Measurements from ENCODE around the gene C2orf49.

C2orf49 gene

DNA sequence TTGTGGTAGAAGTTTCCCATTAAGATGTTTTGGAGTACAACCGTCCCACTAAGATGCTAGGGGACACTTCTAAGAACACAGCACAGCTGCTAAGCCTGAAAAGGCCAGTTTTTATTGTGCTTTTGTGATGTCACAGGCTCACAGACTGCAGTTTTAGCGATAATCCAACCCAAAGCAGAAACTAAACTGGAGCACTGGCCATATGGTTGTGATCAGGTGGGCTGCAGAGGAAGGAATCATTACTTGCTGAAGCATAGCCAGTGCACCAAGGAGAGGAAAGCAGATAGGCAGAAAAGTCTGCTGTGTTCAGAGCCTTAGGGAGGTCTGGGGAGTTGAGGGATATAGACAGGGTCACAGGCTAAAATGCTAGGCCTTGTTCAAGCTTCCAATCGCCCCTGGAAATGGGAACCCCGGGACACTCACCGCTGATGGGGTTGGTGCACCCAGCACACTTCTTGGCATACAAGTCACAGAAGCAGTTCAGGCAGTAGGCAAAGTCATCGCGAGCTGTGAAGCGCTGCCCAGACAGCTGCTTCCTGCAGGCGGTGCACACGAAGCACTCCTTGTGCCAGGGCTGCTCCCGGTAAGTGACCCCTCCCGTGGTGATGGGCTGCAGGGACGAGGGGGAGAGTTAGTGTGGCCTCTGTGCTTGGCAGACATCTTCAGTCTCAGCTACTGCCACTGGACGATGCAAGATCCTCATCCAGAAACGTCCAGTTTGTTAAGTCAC, 25.7 kb downstream of the C2orf49 start:
- peaks cover 83% of the 10 kb centered on the region for H3K36me3 ChIP-seq (ENCODE audit: control insufficient read depth, insufficient read depth, low read length)
- H3K27ac ChIP-seq (ENCODE audit: low read depth, low read length): no peak overlapping the region
- no peaks in the 10 kb centered on the region for H3K4me1 ChIP-seq (ENCODE audit: control insufficient read depth, insufficient read depth, low read length)
- no peaks in the 10 kb centered on the region for H3K27me3 ChIP-seq (ENCODE audit: control insufficient read depth, insufficient read depth, low read length)
- no peak overlapping the region for H3K4me3 ChIP-seq (ENCODE audit: low read depth, low read length)
- no peak overlapping the region for H3K9ac ChIP-seq (ENCODE audit: low read depth, low read length)
- no peaks in the 10 kb centered on the region for H3K9me3 ChIP-seq (ENCODE audit: control insufficient read depth, insufficient read depth, low read length)

DNA sequence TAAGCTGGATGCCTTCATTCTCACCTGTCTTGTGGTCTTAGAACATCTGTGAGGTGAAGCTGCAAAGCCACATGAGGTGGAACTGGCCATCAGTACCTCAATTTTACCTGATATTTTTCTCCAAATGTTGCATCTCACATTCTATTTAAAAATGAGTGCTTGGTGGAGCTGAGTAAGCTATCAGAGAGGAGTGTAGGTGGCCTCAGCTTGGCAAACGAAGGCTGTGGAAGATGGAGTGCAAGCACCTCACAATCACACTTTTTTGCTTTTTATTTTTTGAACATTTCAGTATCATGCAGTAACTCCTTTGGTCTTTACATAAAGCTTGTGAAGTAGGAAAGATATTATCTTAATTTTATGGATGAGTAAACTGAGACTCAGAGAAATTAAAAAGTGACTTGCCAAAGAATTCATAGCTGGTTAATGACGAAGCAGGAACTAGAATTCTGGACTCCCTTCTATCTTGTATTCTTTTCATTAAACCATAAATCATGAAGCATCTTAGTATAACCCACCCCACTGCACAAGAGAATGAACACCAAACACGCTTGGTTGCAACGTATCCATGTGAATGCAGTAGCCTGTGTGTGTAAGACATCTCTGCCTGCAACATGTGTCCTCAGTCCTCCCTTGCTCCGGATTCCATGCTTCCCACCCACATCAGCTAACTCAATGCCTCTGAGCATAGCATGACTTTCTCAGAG, 27.2 kb downstream of the C2orf49 start:
- Histone ChIP-seq H3K27ac (ENCODE audit: low read depth, low read length) (no peak overlapping the region), H3K27me3 (ENCODE audit: control insufficient read depth, insufficient read depth, low read length) (no peaks in the 10 kb centered on the region), H3K4me1 (ENCODE audit: control insufficient read depth, insufficient read depth, low read length) (no peaks in the 10 kb centered on the region), H3K36me3 (ENCODE audit: control insufficient read depth, insufficient read depth, low read length) (peaks cover 77% of the 10 kb centered on the region), H3K9me3 (ENCODE audit: control insufficient read depth, insufficient read depth, low read length) (no peaks in the 10 kb centered on the region), H3K4me3 (ENCODE audit: low read depth, low read length) (no peak overlapping the region), H3K9ac (ENCODE audit: low read depth, low read length) (no peak overlapping the region)

DNA sequence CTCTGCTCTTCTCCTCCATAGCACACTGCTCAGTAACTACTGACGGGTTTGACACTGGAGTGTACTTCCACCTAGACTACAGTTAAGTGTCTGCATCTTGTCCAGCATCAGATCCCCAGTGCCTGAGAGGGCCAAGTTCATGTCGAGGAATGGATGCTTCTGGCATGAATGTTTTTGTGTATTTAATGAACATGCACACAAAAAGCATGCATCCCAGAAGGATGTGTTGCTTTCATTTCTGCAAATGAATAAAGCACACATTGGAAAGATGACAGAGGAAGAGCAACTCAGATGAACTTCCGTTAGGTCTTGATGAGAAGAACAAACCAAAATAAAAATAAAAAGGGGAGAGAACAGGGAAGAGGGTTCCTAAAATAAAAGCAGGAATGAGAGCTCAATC, 27.9 kb downstream of the C2orf49 start:
- no peaks in the 10 kb centered on the region for H3K27me3 ChIP-seq (ENCODE audit: control insufficient read depth, insufficient read depth, low read length)
- H3K36me3 ChIP-seq (ENCODE audit: control insufficient read depth, insufficient read depth, low read length): peaks cover 74% of the 10 kb centered on the region
- no peak overlapping the region for H3K27ac ChIP-seq (ENCODE audit: low read depth, low read length)

DNA sequence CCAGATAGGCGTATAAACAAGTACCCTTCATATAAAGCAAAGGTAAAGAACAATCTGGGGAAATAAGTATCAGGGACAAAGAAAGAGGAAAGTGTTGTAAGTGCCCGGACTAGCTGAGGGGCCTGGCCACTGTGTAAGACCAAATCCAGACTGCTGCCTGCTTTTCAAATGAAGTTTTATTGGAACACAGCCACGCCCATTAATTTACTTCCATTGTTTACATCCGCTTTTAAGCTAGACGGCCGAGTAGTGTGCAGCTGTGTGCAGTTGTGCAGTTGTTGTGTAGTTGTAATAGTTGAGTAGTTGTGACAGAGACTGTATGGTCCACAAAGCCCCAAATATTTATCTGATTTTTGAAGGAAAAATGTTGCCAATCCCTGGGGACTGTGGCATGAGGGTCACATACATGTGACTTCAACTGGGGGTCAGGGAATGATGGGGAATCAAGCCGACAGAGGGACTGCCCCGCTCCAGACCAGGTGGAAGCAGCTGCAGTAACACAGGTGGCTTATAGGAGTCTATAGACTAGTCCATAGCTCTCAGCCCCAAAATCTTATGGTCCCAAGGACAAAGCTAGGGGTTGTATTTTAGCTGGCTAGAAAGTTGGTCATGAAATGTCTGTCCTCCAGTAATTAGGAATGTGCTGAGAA, 31.5 kb downstream of the C2orf49 start:
- Histone ChIP-seq H3K4me1 (ENCODE audit: control insufficient read depth, insufficient read depth, low read length) (no peaks in the 10 kb centered on the region), H3K9me3 (ENCODE audit: control insufficient read depth, insufficient read depth, low read length) (no peaks in the 10 kb centered on the region), H3K4me3 (ENCODE audit: low read depth, low read length) (no peak overlapping the region), H3K9ac (ENCODE audit: low read depth, low read length) (no peak overlapping the region), H3K36me3 (ENCODE audit: control insufficient read depth, insufficient read depth, low read length) (peaks cover 51% of the 10 kb centered on the region), H3K27ac (ENCODE audit: low read depth, low read length) (no peak overlapping the region), H3K27me3 (ENCODE audit: control insufficient read depth, insufficient read depth, low read length) (no peaks in the 10 kb centered on the region)

More for the DNA sequence above, 27.9 kb downstream of the C2orf49 start:
- H3K4me3 ChIP-seq (ENCODE audit: low read depth, low read length): no peak overlapping the region
- H3K9me3 ChIP-seq (ENCODE audit: control insufficient read depth, insufficient read depth, low read length): no peaks in the 10 kb centered on the region
- H3K4me1 ChIP-seq (ENCODE audit: control insufficient read depth, insufficient read depth, low read length): no peaks in the 10 kb centered on the region
- H3K9ac ChIP-seq (ENCODE audit: low read depth, low read length): no peak overlapping the region

DNA sequence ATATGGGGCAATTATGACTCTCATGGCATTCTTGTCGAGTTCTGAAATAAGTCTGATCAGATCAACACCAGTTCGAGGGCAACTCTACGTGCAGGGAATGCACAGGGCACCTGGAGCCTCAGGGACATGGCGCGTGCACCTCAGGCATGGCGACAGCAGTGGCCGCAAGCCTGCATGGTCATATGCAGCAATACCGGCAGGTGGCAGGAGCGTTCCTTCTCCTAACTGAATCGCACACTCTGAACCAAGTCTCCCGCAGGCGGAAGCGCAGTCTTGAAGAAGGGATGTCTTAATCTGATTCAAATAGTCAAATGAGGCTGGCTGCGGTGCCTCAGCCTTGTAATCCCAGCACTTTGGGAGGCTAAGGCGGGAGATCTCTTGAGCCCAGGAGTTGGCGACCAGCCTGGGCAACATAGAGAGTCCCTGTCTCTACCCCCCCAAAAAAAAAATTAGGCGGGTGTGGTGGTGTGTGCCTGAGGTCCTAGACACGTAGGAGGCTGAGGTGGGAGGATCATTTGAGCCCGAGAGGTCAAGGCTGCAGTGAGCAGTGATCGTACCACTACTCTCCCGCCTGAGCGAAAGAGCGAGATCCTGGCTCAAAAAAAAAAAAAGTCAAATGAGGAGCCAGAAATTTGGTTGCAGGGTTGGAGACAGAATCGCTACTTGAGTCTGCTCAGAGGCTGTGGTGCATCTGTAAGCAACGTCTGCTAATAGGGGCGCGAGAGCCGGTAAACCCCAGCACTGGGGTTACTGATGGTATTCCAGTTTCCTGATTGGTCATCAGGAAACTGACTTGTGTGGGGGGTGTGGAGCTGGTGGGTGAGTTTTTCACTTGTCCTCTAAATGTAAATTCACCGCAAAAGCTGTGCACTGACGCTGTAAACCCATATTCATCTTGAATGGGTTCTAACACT, 32.7 kb downstream of the C2orf49 start:
- no peaks in the 10 kb centered on the region for H3K4me1 ChIP-seq (ENCODE audit: control insufficient read depth, insufficient read depth, low read length)
- no peak overlapping the region for H3K27ac ChIP-seq (ENCODE audit: low read depth, low read length)
- no peaks in the 10 kb centered on the region for H3K27me3 ChIP-seq (ENCODE audit: control insufficient read depth, insufficient read depth, low read length)
- no peak overlapping the region for H3K9ac ChIP-seq (ENCODE audit: low read depth, low read length)
- H3K4me3 ChIP-seq (ENCODE audit: low read depth, low read length): no peak overlapping the region
- no peaks in the 10 kb centered on the region for H3K9me3 ChIP-seq (ENCODE audit: control insufficient read depth, insufficient read depth, low read length)
- H3K36me3 ChIP-seq (ENCODE audit: control insufficient read depth, insufficient read depth, low read length): peaks cover 44% of the 10 kb centered on the region

DNA sequence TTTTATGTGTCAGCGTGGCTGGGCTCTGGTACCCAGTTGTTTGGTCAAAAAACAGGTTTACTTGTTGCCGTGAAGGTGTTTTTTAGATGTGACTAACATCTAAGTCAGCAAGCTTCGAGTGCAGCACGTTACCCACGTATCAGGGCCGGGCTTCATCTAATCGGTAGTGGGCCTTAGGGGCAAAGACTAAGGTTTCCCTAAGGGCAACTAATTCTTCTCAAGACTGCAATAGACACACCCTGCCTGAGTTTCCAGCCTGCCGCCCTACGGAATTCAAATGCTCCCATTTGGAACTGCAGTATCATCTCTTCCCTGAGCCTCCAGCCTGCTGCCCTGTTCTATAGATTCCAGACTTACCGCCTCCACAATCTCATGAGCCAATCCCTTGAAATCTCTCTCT, 33.8 kb downstream of the C2orf49 start:
- H3K27ac ChIP-seq (ENCODE audit: low read depth, low read length): no peak overlapping the region
- no peaks in the 10 kb centered on the region for H3K9me3 ChIP-seq (ENCODE audit: control insufficient read depth, insufficient read depth, low read length)
- no peak overlapping the region for H3K4me3 ChIP-seq (ENCODE audit: low read depth, low read length)
- no peak overlapping the region for H3K9ac ChIP-seq (ENCODE audit: low read depth, low read length)
- no peaks in the 10 kb centered on the region for H3K27me3 ChIP-seq (ENCODE audit: control insufficient read depth, insufficient read depth, low read length)
- H3K36me3 ChIP-seq (ENCODE audit: control insufficient read depth, insufficient read depth, low read length): peaks cover 50% of the 10 kb centered on the region
- no peaks in the 10 kb centered on the region for H3K4me1 ChIP-seq (ENCODE audit: control insufficient read depth, insufficient read depth, low read length)

DNA sequence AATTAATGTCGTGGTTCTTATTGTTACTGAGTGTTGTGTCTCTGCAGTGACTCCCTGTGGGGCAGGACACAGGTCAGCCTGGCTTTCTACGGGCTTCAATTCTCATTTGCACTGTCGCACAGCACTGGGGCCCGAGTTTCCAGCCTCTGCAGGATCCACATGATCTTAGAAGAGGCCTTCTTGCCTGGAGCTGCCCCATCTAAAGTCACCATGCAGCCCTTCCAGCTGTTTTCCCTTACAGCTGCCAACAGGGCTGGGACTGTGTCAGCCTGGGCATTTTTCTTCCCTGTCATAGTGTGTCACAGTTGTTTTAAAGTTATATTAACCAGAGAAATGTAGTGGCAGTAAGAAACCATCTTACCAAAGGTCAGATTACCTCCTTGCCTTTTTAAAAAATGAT, 34.5 kb downstream of the C2orf49 start:
- Histone ChIP-seq H3K9me3 (ENCODE audit: control insufficient read depth, insufficient read depth, low read length) (no peaks in the 10 kb centered on the region), H3K4me1 (ENCODE audit: control insufficient read depth, insufficient read depth, low read length) (no peaks in the 10 kb centered on the region), H3K36me3 (ENCODE audit: control insufficient read depth, insufficient read depth, low read length) (peaks cover 51% of the 10 kb centered on the region), H3K9ac (ENCODE audit: low read depth, low read length) (no peak overlapping the region), H3K27ac (ENCODE audit: low read depth, low read length) (no peak overlapping the region), H3K27me3 (ENCODE audit: control insufficient read depth, insufficient read depth, low read length) (no peaks in the 10 kb centered on the region), H3K4me3 (ENCODE audit: low read depth, low read length) (no peak overlapping the region)

DNA sequence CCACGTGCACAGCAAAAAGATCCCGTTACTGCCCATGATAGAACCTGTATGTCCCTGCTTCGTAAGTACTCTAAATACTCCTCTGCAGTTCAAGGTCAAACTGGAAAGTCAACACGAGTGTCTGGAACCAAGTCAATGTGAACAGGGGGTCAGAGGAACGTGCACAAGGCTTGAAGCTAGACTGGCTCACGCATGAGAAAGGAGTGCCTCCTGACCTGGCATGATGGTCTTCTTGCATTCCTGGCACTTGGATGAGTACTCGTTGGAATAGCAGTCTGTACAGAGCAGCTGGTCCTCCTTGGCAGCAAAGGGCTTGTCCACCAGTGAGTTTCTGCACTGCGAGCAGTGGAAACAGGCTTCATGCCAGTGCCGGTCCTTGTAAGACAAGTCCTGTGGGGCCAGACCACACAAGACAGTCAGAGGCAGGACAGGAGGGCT, 36.0 kb downstream of the C2orf49 start:
- no peaks in the 10 kb centered on the region for H3K4me1 ChIP-seq (ENCODE audit: control insufficient read depth, insufficient read depth, low read length)
- H3K27me3 ChIP-seq (ENCODE audit: control insufficient read depth, insufficient read depth, low read length): no peaks in the 10 kb centered on the region
- peaks cover 41% of the 10 kb centered on the region for H3K36me3 ChIP-seq (ENCODE audit: control insufficient read depth, insufficient read depth, low read length)
- no peak overlapping the region for H3K4me3 ChIP-seq (ENCODE audit: low read depth, low read length)
- no peaks in the 10 kb centered on the region for H3K9me3 ChIP-seq (ENCODE audit: control insufficient read depth, insufficient read depth, low read length)
- no peak overlapping the region for H3K27ac ChIP-seq (ENCODE audit: low read depth, low read length)
- H3K9ac ChIP-seq (ENCODE audit: low read depth, low read length): no peak overlapping the region

DNA sequence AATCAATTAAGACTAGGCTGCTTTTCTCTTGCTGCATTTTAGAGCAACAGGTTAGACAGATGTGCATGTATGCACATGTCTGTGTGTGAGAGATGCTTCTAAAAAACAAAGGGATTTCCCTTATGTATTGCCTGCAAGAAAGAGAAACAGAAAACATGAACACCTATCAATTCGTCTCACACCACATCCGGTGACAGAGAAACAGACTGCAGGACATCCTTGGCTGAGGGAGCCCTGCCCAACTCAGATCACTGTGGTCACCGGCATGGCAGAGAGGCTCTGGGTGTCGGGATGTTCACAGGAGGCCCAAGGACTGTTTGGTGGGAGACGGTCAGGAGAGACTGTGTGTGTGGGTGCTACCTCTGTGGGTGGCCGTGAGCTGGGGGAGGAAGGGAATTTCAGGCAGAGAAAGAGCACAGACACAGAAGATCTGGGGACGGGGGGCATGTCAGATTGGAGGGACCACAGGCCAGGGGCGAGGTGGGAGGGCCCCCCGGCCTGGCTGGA, 36.6 kb downstream of the C2orf49 start:
- no peak overlapping the region for H3K9ac ChIP-seq (ENCODE audit: low read depth, low read length)
- no peak overlapping the region for H3K4me3 ChIP-seq (ENCODE audit: low read depth, low read length)
- H3K27ac ChIP-seq (ENCODE audit: low read depth, low read length): no peak overlapping the region
- no peaks in the 10 kb centered on the region for H3K27me3 ChIP-seq (ENCODE audit: control insufficient read depth, insufficient read depth, low read length)
- peaks cover 36% of the 10 kb centered on the region for H3K36me3 ChIP-seq (ENCODE audit: control insufficient read depth, insufficient read depth, low read length)
- H3K4me1 ChIP-seq (ENCODE audit: control insufficient read depth, insufficient read depth, low read length): no peaks in the 10 kb centered on the region
- H3K9me3 ChIP-seq (ENCODE audit: control insufficient read depth, insufficient read depth, low read length): no peaks in the 10 kb centered on the region

DNA sequence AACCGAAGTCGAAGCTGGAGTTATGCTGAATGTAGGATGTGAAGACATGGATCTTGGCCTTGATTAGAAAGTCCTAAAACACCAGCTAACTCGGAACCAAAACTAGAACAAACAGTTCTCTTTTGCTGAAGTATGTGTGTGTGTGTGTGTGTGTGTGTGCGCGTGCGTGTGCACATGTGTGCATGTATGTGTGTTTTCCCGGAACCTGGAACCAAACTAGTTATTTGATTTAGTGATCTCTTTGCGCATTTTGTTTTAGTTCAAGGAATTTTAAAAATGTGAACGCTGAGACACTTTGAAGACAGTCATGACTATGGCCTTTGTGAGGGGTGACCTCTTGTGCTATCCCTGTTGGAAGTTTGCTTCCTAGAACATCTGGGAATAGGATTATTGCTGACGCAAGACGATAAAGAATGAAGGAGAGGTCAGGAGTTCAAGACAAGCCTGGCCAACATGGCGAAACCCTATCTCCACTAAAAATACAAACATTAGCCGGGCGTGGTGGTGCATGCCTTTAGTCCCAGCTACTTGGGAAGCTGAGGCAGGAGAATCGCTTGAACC, 37.7 kb downstream of the C2orf49 start:
- H3K4me3 ChIP-seq (ENCODE audit: low read depth, low read length): no peak overlapping the region
- H3K9ac ChIP-seq (ENCODE audit: low read depth, low read length): no peak overlapping the region
- no peaks in the 10 kb centered on the region for H3K4me1 ChIP-seq (ENCODE audit: control insufficient read depth, insufficient read depth, low read length)
- H3K36me3 ChIP-seq (ENCODE audit: control insufficient read depth, insufficient read depth, low read length): peaks cover 37% of the 10 kb centered on the region
- no peaks in the 10 kb centered on the region for H3K9me3 ChIP-seq (ENCODE audit: control insufficient read depth, insufficient read depth, low read length)
- no peaks in the 10 kb centered on the region for H3K27me3 ChIP-seq (ENCODE audit: control insufficient read depth, insufficient read depth, low read length)
- no peak overlapping the region for H3K27ac ChIP-seq (ENCODE audit: low read depth, low read length)
